H9 (cell line): ENCODE measurements around the gene RAB11B. TPM values are rescaled to one million over a fixed set of nuclear protein-coding genes. Genes with fewer than 3 reads are reported as not detected.
A peak's percentile ranks its signal among the peaks of the same experiment; 100 is the strongest.

Experiments used
- DNase-seq: peaks from one replicate; pipeline ENCODE4 v3.0.0-alpha.2; 2017
- H2AFZ ChIP-seq: one replicate; pipeline ENCODE4 v1.6.1; 2013; ENCODE audit warnings: mild to moderate bottlenecking, low read length, control low read depth, moderate library complexity
- H2AK5ac ChIP-seq: 2 replicates; pipeline ENCODE4 v1.6.1; 2013; ENCODE audit warnings: low read length, control low read depth, mixed read lengths; ENCODE audit not compliant: insufficient read length
- H2BK120ac ChIP-seq: one replicate; pipeline ENCODE4 v1.6.1; 2013; ENCODE audit warnings: low read depth, mild to moderate bottlenecking, low read length, control low read depth, inconsistent platforms; ENCODE audit not compliant: poor library complexity, severe bottlenecking
- H2BK12ac ChIP-seq: 2 replicates; pipeline ENCODE4 v1.6.1; 2013; ENCODE audit warnings: low read length, control low read depth, mixed read lengths, low read depth; ENCODE audit not compliant: insufficient read length
- H2BK15ac ChIP-seq: 2 replicates; pipeline ENCODE4 v1.6.1; 2013; ENCODE audit warnings: low read depth, low read length, control low read depth
- H2BK20ac ChIP-seq: one replicate; pipeline ENCODE4 v1.6.1; 2013; ENCODE audit warnings: low read depth, mild to moderate bottlenecking, low read length, control low read depth, inconsistent platforms; ENCODE audit not compliant: poor library complexity, severe bottlenecking
- H2BK5ac ChIP-seq: 2 replicates; pipeline ENCODE4 v1.6.1; 2013; ENCODE audit warnings: low read length, control low read depth, mixed read lengths; ENCODE audit not compliant: insufficient read length
- H3K14ac ChIP-seq: 2 replicates; pipeline ENCODE4 v1.6.1; 2013; ENCODE audit warnings: low read length, control low read depth; ENCODE audit not compliant: insufficient read depth
- H3K18ac ChIP-seq: 2 replicates; pipeline ENCODE4 v1.6.1; 2013; ENCODE audit warnings: low read depth, mild to moderate bottlenecking, mixed read lengths, low read length, control low read depth; ENCODE audit not compliant: insufficient read length
- H3K23ac ChIP-seq: 2 replicates; pipeline ENCODE4 v1.6.1; 2013; ENCODE audit warnings: low read length, control low read depth, mixed read lengths, low read depth; ENCODE audit not compliant: insufficient read length
- H3K23me2 ChIP-seq: 2 replicates; pipeline ENCODE4 v1.6.1; 2013; ENCODE audit warnings: low read depth, mild to moderate bottlenecking, mixed read lengths, low read length, control low read depth; ENCODE audit not compliant: insufficient read length, poor library complexity, severe bottlenecking
- H3K27ac ChIP-seq: 2 replicates; pipeline ENCODE4 v1.5.1; 2013; ENCODE audit warnings: low read length, control low read depth, mixed read lengths, low read depth; ENCODE audit not compliant: insufficient read length
- H3K27me3 ChIP-seq: 2 replicates; pipeline ENCODE4 v1.6.1; 2013; ENCODE audit warnings: low read length, control low read depth, inconsistent platforms; ENCODE audit not compliant: insufficient read depth
- H3K4ac ChIP-seq: 2 replicates; pipeline ENCODE4 v1.6.1; 2013; ENCODE audit warnings: low read depth, mild to moderate bottlenecking, control low read depth, inconsistent platforms, low read length, moderate library complexity
- H3K4me1 ChIP-seq: 2 replicates; pipeline ENCODE4 v1.6.1; 2013; ENCODE audit warnings: low read length, control low read depth, inconsistent platforms; ENCODE audit not compliant: insufficient read depth
- H3K4me2 ChIP-seq: 2 replicates; pipeline ENCODE4 v1.6.1; 2013; ENCODE audit warnings: low read length, control low read depth, mixed read lengths; ENCODE audit not compliant: insufficient read length, insufficient read depth
- H3K56ac ChIP-seq: 2 replicates; pipeline ENCODE4 v1.6.1; 2013; ENCODE audit warnings: low read depth, mild to moderate bottlenecking, mixed read lengths, low read length, control low read depth; ENCODE audit not compliant: insufficient read length
- H3K79me1 ChIP-seq: 2 replicates; pipeline ENCODE4 v1.6.1; 2013; ENCODE audit warnings: low read depth, mild to moderate bottlenecking, moderate library complexity, low read length, control low read depth, inconsistent platforms; ENCODE audit not compliant: insufficient read depth, poor library complexity, severe bottlenecking
- H3K79me2 ChIP-seq: 2 replicates; pipeline ENCODE4 v1.6.1; 2013; ENCODE audit warnings: low read length, control low read depth, inconsistent platforms; ENCODE audit not compliant: insufficient read depth
- H3K9ac ChIP-seq: 2 replicates; pipeline ENCODE4 v1.6.1; 2013; ENCODE audit warnings: low read length, control low read depth, mixed read lengths; ENCODE audit not compliant: insufficient read length; ENCODE audit errors: extremely low read depth
- H3K9me3 ChIP-seq: one replicate; pipeline ENCODE4 v1.6.1; 2013; ENCODE audit warnings: low read depth, low read length, inconsistent platforms; ENCODE audit not compliant: control insufficient read depth
- H3T11ph ChIP-seq: one replicate; pipeline ENCODE4 v1.6.1; 2013; ENCODE audit warnings: mild to moderate bottlenecking, low read length, control low read depth, inconsistent platforms
- H4K20me1 ChIP-seq: one replicate; pipeline ENCODE4 v1.6.1; 2013; ENCODE audit not compliant: control insufficient read depth, insufficient read length, insufficient read depth
- H4K5ac ChIP-seq: 2 replicates; pipeline ENCODE4 v1.6.1; 2013; ENCODE audit warnings: low read depth, mild to moderate bottlenecking, mixed read lengths, low read length, control low read depth; ENCODE audit not compliant: insufficient read length
- H4K8ac ChIP-seq: replicated peaks from 2 replicates; pipeline ENCODE4 v1.6.1; 2013; ENCODE audit warnings: low read length, control low read depth, mixed read lengths, low read depth; ENCODE audit not compliant: insufficient read length
- H4K91ac ChIP-seq: 2 replicates; pipeline ENCODE4 v1.6.1; 2013; ENCODE audit warnings: low read depth, mild to moderate bottlenecking, moderate library complexity, mixed read lengths, low read length, control low read depth; ENCODE audit not compliant: insufficient read length
- H3K27ac Mint-ChIP-seq, 3 experiments: 2 replicates in 2 of 3; 3 replicates in 1 of 3; pipeline ENCODE4 v1.8.0; 2020 to 2021; ENCODE audit warnings: mixed read lengths in 3 of 3, mild to moderate bottlenecking in 1 of 3, moderate library complexity in 1 of 3
- H3K27me3 Mint-ChIP-seq: 2 replicates; pipeline ENCODE4 v1.8.0; 2021; ENCODE audit warnings: low read depth, mild to moderate bottlenecking, moderate library complexity, mixed read lengths
- H3K36me3 Mint-ChIP-seq, 3 experiments: 2 replicates in 2 of 3; 3 replicates in 1 of 3; pipeline ENCODE4 v1.8.0; 2020 to 2021; ENCODE audit warnings: low read depth in 3 of 3, mixed read lengths in 3 of 3; ENCODE audit not compliant: insufficient read depth in 1 of 3
- H3K4me1 Mint-ChIP-seq, 2 experiments: 2 replicates each; pipeline ENCODE4 v1.8.0; 2020; ENCODE audit warnings: mixed read lengths in 2 of 2
- H3K4me3 Mint-ChIP-seq, 2 experiments: 2 replicates in 1 of 2; 3 replicates in 1 of 2; pipeline ENCODE4 v1.8.0; 2020 to 2021; ENCODE audit warnings: mild to moderate bottlenecking in 2 of 2, mixed read lengths in 2 of 2, moderate library complexity in 1 of 2
- H3K9me3 Mint-ChIP-seq, 2 experiments: 2 replicates in 1 of 2; 3 replicates in 1 of 2; pipeline ENCODE4 v1.8.0; 2020; ENCODE audit warnings: mild to moderate bottlenecking in 2 of 2, mixed read lengths in 2 of 2, moderate library complexity in 1 of 2
- whole genome bisulfite sequencing: extraction: QIAGEN DNeasy Blood & Tissue Kit; methylation state at CpG from one replicate; pipeline ENCODE4 v1.1.7; 2013; ENCODE audit warnings: missing lambda C conversion rate, low lambda C conversion rate, mixed read lengths; ENCODE audit not compliant: insufficient read length; ENCODE audit errors: extremely low coverage; 5-methylcytosine and 5-hydroxymethylcytosine counted together
- total RNA-seq: library from RNA; stranded (reverse); gene quantifications from 2 replicates; pipeline ENCODE4 v1.2.1, GENCODE V29; 2021
- TF ChIP-seq, protein P1 (sequence below): fragments of 200-600 bp; sonication (generic); conservative IDR thresholded peaks from 3 replicates; pipeline ENCODE4 v1.8.0; 2021; ENCODE audit warnings: antibody characterized with exemption, mild to moderate bottlenecking

RAB11B gene
- total RNA-seq, 1 experiment from 2014 or later = 106 TPM

DNA sequence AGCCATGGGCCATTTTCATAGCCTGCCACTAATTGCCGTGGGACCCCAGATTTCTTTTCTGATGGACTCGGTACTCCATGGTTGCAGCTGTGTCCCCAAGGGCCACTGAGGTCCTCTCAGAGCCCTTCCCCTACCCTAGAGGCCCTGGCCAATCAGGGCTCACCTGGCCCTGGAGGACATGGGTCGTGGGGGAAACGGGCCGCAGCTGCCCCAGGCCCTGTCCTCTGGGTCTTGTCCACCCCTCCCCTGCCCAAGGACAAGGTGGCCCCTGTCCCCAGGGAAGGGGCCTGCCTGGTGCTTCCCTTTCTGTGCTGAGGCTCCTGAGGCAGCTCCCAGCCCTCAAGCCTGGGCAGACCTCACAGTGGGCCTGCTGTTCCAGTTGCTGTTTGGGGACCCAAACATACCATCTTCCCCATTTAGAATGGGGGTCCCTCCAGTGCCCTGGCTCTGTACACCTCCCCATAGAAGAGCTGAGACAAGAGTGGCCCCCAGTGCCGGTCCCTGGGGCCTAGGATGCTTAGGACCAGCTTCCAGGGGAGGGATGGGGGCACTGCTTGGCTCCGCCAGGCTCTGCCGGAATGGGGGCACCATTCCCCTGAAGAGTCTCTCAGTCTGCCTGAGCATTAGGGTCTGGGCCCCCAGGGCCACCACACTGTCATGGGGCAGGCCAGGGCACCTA, 3.2 kb downstream of the RAB11B start:
- H3K36me3 Mint-ChIP-seq = peaks cover 0 to 3% (median 2%) of the 10 kb centered on the region in 3 experiments; a peak in 2 of 7 replicates
- H3K9me3 Mint-ChIP-seq = no peaks in the 10 kb centered on the region; a peak in 1 of 5 replicates
- no peak overlapping the region for H3K18ac ChIP-seq
- TF ChIP-seq, protein P1, sequence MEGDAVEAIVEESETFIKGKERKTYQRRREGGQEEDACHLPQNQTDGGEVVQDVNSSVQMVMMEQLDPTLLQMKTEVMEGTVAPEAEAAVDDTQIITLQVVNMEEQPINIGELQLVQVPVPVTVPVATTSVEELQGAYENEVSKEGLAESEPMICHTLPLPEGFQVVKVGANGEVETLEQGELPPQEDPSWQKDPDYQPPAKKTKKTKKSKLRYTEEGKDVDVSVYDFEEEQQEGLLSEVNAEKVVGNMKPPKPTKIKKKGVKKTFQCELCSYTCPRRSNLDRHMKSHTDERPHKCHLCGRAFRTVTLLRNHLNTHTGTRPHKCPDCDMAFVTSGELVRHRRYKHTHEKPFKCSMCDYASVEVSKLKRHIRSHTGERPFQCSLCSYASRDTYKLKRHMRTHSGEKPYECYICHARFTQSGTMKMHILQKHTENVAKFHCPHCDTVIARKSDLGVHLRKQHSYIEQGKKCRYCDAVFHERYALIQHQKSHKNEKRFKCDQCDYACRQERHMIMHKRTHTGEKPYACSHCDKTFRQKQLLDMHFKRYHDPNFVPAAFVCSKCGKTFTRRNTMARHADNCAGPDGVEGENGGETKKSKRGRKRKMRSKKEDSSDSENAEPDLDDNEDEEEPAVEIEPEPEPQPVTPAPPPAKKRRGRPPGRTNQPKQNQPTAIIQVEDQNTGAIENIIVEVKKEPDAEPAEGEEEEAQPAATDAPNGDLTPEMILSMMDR = no peak
- H3K4me1 ChIP-seq = no peaks in the 10 kb centered on the region
- H4K91ac ChIP-seq = no peak overlapping the region
- DNase-seq = no peak
- no peak overlapping the region for H3K23ac ChIP-seq
- no peak overlapping the region for H2BK120ac ChIP-seq
- H4K20me1 ChIP-seq = no peaks in the 10 kb centered on the region
- no peak overlapping the region for H3K27ac ChIP-seq
- no peaks in the 10 kb centered on the region for H3K27me3 ChIP-seq
- no peaks in the 10 kb centered on the region for H3K27me3 Mint-ChIP-seq
- peaks cover 14% of the 10 kb centered on the region; the same call in 1 of the 2 replicates for H3K79me2 ChIP-seq
- no peak overlapping the region for H3K9ac ChIP-seq
- no peak overlapping the region for H3K4ac ChIP-seq
- H3K23me2 ChIP-seq = no peaks in the 10 kb centered on the region
- H3T11ph ChIP-seq = no peak overlapping the region
- peak overlapping the region; percentile 64 to 83 (median 79); a peak in 4 of 7 replicates for H3K27ac Mint-ChIP-seq
- H4K8ac ChIP-seq = no peak overlapping the region
- H2BK5ac ChIP-seq = no peak overlapping the region
- H2AK5ac ChIP-seq = no peak overlapping the region
- H2BK20ac ChIP-seq = no peak overlapping the region
- peaks cover 6% of the 10 kb centered on the region for H3K79me1 ChIP-seq
- no peak overlapping the region for H3K4me3 Mint-ChIP-seq
- no peak overlapping the region for H2AFZ ChIP-seq
- no peak overlapping the region for H3K56ac ChIP-seq
- whole genome bisulfite sequencing = no CpG with 5 or more reads among the region's 8 CpGs
- no peak overlapping the region for H4K5ac ChIP-seq
- no peak overlapping the region for H2BK15ac ChIP-seq
- no peak overlapping the region for H3K14ac ChIP-seq
- peaks cover 9 to 20% of the 10 kb centered on the region in 2 experiments for H3K4me1 Mint-ChIP-seq
- no peak overlapping the region for H2BK12ac ChIP-seq
- no peak overlapping the region for H3K4me2 ChIP-seq
- H3K9me3 ChIP-seq = no peaks in the 10 kb centered on the region
